Heart left ventricle (tissue), 13 donors: ENCODE data around the gene MXI1.

Experiments
- POLR2A ChIP-seq, 2 donors: fragments of 450-650 bp; IDR thresholded peaks; one replicate each; pipeline ENCODE4 v1.6.1; 2017; ENCODE audit warnings: antibody characterized with exemption in 2 of 2, mild to moderate bottlenecking in 2 of 2, moderate library complexity in 2 of 2
- TF ChIP-seq, protein P1 (sequence below), 12 donors: fragments of 200-600 bp; sonication (generic) in 4 of 12; IDR thresholded peaks; one replicate each; pipeline versions ENCODE4 v1.5.0 to v1.8.0; 2018 to 2022; ENCODE audit warnings: antibody characterized with exemption in 12 of 12, mild to moderate bottlenecking in 5 of 12
- donor health status: ischemic (EF 13 %, LVEDD 7.1; RV severe dilation, severe dysfunction).
- donor health status: DM: no; HTN: yes; CAD: no.
- donor health status: DM: no; HTN: no; CAD: no.
- donor health status: ischemic (EF 25% LVEDD 6.9; RV normal size, moderate dysfunction).
- donor health status: ischemic (EF 25% LVEDD 5.7; RV mildly dilated, moderate dysfunction).
- donor health status: ischemic (EF 35%, LVEDD 5.7; RV mildly dilated, moderate dysfunction).
- donor health status: nonischemic (EF 11% LVEDD 7.7; RV severe dilation, severe dysfunction).
- donor health status: DM: yes; HTN: yes; CAD: no.
- donor health status: PGD.
- donor health status: ischemic (EF 29% LVEDD 5.4; RV normal size, mild dysfunction).
- donor health status: nonischemic (EF 23%, LVEDD 6.1; RV moderate dilation, normal function).

DNA sequence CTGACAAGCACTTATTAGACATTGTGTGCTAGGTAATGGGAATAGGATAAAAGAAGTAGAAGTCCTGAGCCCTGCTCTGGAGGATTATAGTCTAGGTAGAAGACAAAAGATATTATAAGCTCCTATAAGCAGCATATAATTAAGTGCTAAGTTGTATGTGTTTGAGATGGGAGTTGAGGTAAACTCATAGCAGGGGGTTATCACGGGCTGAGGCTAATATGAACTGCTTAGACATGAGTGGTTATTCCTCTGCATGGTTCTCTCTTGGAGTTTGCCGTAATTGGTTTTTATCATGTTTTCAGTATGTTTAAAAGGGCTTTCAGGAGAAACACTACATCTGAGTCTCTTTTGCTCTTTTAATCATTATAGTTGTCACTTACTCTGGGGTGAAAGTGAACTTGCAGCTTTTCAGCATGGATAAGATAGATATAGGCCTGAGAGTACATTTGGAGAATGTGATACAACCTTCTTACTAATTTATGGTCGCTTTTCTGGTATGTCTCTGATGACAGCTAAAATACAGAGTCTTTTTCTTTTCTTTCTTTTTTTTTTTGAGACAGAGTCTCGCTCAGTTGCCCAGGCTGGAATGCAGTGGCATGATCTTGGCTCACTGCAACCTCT lies 58.3 kb downstream of the MXI1 start:
- TF ChIP-seq, protein P1, sequence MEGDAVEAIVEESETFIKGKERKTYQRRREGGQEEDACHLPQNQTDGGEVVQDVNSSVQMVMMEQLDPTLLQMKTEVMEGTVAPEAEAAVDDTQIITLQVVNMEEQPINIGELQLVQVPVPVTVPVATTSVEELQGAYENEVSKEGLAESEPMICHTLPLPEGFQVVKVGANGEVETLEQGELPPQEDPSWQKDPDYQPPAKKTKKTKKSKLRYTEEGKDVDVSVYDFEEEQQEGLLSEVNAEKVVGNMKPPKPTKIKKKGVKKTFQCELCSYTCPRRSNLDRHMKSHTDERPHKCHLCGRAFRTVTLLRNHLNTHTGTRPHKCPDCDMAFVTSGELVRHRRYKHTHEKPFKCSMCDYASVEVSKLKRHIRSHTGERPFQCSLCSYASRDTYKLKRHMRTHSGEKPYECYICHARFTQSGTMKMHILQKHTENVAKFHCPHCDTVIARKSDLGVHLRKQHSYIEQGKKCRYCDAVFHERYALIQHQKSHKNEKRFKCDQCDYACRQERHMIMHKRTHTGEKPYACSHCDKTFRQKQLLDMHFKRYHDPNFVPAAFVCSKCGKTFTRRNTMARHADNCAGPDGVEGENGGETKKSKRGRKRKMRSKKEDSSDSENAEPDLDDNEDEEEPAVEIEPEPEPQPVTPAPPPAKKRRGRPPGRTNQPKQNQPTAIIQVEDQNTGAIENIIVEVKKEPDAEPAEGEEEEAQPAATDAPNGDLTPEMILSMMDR (IDR thresholded peaks at IDR 0.05): no peak
- TF ChIP-seq POLR2A (IDR thresholded peaks at IDR 0.05): no peak
